ENCODE data around the gene TLR6. TPM values are rescaled to one million over a fixed set of nuclear protein-coding genes. Genes with fewer than 3 reads are reported as not detected.

TLR6 gene
- total and polyA plus RNA-seq, 10 of the 15 experiments (the other 5 are each of a cell fraction or from before 2014, with no cell fraction given), result 1.1 to 49.4 (median 12.5) TPM

- TF ChIP-seq, protein P1, sequence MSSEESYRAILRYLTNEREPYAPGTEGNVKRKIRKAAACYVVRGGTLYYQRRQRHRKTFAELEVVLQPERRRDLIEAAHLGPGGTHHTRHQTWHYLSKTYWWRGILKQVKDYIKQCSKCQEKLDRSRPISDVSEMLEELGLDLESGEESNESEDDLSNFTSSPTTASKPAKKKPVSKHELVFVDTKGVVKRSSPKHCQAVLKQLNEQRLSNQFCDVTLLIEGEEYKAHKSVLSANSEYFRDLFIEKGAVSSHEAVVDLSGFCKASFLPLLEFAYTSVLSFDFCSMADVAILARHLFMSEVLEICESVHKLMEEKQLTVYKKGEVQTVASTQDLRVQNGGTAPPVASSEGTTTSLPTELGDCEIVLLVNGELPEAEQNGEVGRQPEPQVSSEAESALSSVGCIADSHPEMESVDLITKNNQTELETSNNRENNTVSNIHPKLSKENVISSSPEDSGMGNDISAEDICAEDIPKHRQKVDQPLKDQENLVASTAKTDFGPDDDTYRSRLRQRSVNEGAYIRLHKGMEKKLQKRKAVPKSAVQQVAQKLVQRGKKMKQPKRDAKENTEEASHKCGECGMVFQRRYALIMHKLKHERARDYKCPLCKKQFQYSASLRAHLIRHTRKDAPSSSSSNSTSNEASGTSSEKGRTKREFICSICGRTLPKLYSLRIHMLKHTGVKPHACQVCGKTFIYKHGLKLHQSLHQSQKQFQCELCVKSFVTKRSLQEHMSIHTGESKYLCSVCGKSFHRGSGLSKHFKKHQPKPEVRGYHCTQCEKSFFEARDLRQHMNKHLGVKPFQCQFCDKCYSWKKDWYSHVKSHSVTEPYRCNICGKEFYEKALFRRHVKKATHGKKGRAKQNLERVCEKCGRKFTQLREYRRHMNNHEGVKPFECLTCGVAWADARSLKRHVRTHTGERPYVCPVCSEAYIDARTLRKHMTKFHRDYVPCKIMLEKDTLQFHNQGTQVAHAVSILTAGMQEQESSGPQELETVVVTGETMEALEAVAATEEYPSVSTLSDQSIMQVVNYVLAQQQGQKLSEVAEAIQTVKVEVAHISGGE (CRISPR knock-in tag; IDR thresholded peaks at IDR 0.05), result no peak
- peak; percentile 74 for TF ChIP-seq YY1 (IDR thresholded peaks at IDR 0.05; ENCODE audit: low read depth, low read length)
- TF ChIP-seq WRNIP1 (IDR thresholded peaks at IDR 0.05; ENCODE audit: borderline replicate concordance, low read depth, low read length), result no peak
- TF ChIP-seq RAD21 (IDR thresholded peaks at IDR 0.05; ENCODE audit: insufficient read depth, low read depth, low read length), result peak; percentile 60
- no peak for TF ChIP-seq ZBTB4 (CRISPR knock-in tag; IDR thresholded peaks at IDR 0.05)
- no peak for TF ChIP-seq RELA (IDR thresholded peaks at IDR 0.05; ENCODE audit: borderline replicate concordance, partially characterized antibody)
- TF ChIP-seq CUX1 (IDR thresholded peaks at IDR 0.05; ENCODE audit: insufficient replicate concordance, low read depth, low read length), result no peak
- TF ChIP-seq ATF7 (IDR thresholded peaks at IDR 0.05; ENCODE audit: low read depth), result 0 out of 2 replicates have a peak, but pooled peaks have one; percentile 14
- TF ChIP-seq, protein P2, sequence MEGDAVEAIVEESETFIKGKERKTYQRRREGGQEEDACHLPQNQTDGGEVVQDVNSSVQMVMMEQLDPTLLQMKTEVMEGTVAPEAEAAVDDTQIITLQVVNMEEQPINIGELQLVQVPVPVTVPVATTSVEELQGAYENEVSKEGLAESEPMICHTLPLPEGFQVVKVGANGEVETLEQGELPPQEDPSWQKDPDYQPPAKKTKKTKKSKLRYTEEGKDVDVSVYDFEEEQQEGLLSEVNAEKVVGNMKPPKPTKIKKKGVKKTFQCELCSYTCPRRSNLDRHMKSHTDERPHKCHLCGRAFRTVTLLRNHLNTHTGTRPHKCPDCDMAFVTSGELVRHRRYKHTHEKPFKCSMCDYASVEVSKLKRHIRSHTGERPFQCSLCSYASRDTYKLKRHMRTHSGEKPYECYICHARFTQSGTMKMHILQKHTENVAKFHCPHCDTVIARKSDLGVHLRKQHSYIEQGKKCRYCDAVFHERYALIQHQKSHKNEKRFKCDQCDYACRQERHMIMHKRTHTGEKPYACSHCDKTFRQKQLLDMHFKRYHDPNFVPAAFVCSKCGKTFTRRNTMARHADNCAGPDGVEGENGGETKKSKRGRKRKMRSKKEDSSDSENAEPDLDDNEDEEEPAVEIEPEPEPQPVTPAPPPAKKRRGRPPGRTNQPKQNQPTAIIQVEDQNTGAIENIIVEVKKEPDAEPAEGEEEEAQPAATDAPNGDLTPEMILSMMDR (IDR thresholded peaks at IDR 0.05 in 2 of 3, conservative IDR thresholded peaks at IDR 0.05 in 1 of 3; ENCODE audit: control insufficient read depth in 2 of 3, extremely low read depth in 1 of 3, insufficient read depth in 1 of 3, low read depth in 3 of 3, low read length in 3 of 3), result peak; percentile 79 to 87 (median 82)
- TF ChIP-seq TCF12 (IDR thresholded peaks at IDR 0.05; ENCODE audit: low read depth, low read length), result 0 out of 2 replicates have a peak, but pooled peaks have one; percentile 12
- TF ChIP-seq RUNX3 (IDR thresholded peaks at IDR 0.05; ENCODE audit: low read length), result peak; percentile 10; the same call in 1 of the 2 replicates
- peak; percentile 70 for TF ChIP-seq SMC3 (IDR thresholded peaks at IDR 0.05; ENCODE audit: borderline replicate concordance, low read length)
These were observed 4.3 kb upstream of the TLR6 start (continued) for GRCh38 chr4:38860788-38861424.
